Erythroblast (primary cell): ENCODE results near the gene CEL.

Experiments
- GATA1 ChIP-seq: IDR thresholded peaks from 2 replicates; pipeline ENCODE4 v1.6.1; 2011; ENCODE audit warnings: low read depth, mild to moderate bottlenecking, control low read depth, low read length, moderate library complexity
- POLR2A ChIP-seq: IDR thresholded peaks from 2 replicates; pipeline ENCODE4 v1.6.1; 2011; ENCODE audit warnings: mild to moderate bottlenecking, low read length

DNA sequence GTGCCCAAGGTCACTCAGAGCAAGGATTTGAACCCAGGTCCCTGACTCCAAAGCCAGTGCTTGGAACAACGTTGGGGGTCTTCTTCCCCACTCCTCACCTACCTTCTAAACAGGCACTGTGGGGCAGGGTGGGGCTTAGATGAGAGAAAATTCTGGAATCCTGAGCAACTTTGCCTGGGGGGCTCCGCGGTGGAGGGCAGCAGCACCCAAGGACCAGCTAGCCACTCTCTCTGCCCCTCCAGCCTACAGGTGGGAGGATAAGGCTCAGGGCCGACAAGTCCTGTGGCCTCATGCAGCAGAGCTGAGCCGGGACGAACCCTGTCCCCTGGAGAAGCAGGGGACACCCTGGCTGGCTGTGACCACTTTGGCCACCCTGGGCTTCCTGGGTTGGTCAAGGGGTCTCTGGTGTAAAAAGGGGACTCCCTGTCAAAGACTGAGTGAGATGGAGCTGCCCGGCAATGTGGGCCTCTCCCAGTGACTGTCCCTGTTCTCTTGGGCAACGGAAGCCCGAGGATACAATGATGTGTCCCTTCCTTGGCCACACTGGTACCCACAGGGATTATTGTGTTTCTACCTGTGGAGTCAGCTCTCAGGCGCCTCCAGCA is 26.5 kb downstream of the CEL start:
- TF ChIP-seq POLR2A (no peak), GATA1 (no peak)
